Liver (tissue), 9 donors: Measurements from ENCODE around the gene PCNT. TPM values are rescaled to one million over a fixed set of nuclear protein-coding genes. Genes with fewer than 3 reads are reported as not detected.

Experiments used
- DNase-seq: peaks from one replicate; pipeline ENCODE4 v3.0.0-alpha.2; 2017; ENCODE audit warnings: low spot score
- H3K27ac ChIP-seq, 2 donors: one replicate each; pipeline ENCODE4 v1.7.0; 2013; ENCODE audit warnings: inconsistent platforms in 2 of 2, low read length in 2 of 2, control low read depth in 1 of 2, low read depth in 1 of 2, mild to moderate bottlenecking in 1 of 2
- H3K27me3 ChIP-seq, 4 donors: one replicate each; pipeline versions ENCODE4 v1.6.1 to v1.7.0; 2013; ENCODE audit warnings: low read length in 3 of 4, inconsistent platforms in 1 of 4, mild to moderate bottlenecking in 1 of 4, moderate library complexity in 1 of 4; ENCODE audit not compliant: control insufficient read depth in 4 of 4, insufficient read depth in 4 of 4
- H3K36me3 ChIP-seq, 4 donors: one replicate each; pipeline versions ENCODE4 v1.6.1 to v1.7.0; 2013; ENCODE audit warnings: low read length in 3 of 4, mild to moderate bottlenecking in 3 of 4, low read depth in 1 of 4, moderate library complexity in 1 of 4; ENCODE audit not compliant: control insufficient read depth in 4 of 4, insufficient read depth in 3 of 4
- H3K4me1 ChIP-seq, 4 donors: one replicate each; pipeline versions ENCODE4 v1.6.1 to v1.7.0; 2013; ENCODE audit warnings: low read length in 3 of 4, mild to moderate bottlenecking in 3 of 4, moderate library complexity in 1 of 4; ENCODE audit not compliant: control insufficient read depth in 4 of 4, insufficient read depth in 4 of 4
- H3K4me3 ChIP-seq, 3 donors: one replicate each; pipeline versions ENCODE4 v1.6.1 to v1.7.0; 2013; ENCODE audit warnings: low read length in 3 of 3, control low read depth in 1 of 3, low read depth in 1 of 3, mild to moderate bottlenecking in 1 of 3
- H3K9ac ChIP-seq, 2 donors: one replicate each; pipeline ENCODE4 v1.7.0; 2013; ENCODE audit warnings: low read length in 2 of 2, mild to moderate bottlenecking in 2 of 2, moderate library complexity in 2 of 2, control low read depth in 1 of 2, low read depth in 1 of 2
- H3K9me3 ChIP-seq, 4 donors: one replicate each; pipeline versions ENCODE4 v1.6.1 to v1.7.0; 2013; ENCODE audit warnings: low read length in 3 of 4; ENCODE audit not compliant: control insufficient read depth in 4 of 4
- ATF3 ChIP-seq: IDR thresholded peaks from 2 replicates; pipeline ENCODE4 v1.6.1; 2016; ENCODE audit warnings: antibody characterized with exemption
- FOXA1 ChIP-seq: IDR thresholded peaks from 2 replicates; pipeline ENCODE4 v1.6.1; 2016; ENCODE audit warnings: antibody characterized with exemption
- FOXA2 ChIP-seq: IDR thresholded peaks from 2 replicates; pipeline ENCODE4 v1.6.1; 2016; ENCODE audit warnings: antibody characterized with exemption
- GABPA ChIP-seq, 2 donors: IDR thresholded peaks in 1 of 2; conservative IDR thresholded peaks in 1 of 2; 2 replicates each; pipeline ENCODE4 v1.6.1; 2016; ENCODE audit warnings: antibody characterized with exemption in 2 of 2, mild to moderate bottlenecking in 1 of 2, moderate library complexity in 1 of 2
- HNF4A ChIP-seq, 2 donors: conservative IDR thresholded peaks; 2 replicates each; pipeline ENCODE4 v1.6.1; 2016; ENCODE audit warnings: antibody characterized with exemption in 2 of 2, mild to moderate bottlenecking in 2 of 2
- HNF4G ChIP-seq: IDR thresholded peaks from 2 replicates; pipeline ENCODE4 v1.6.1; 2016; ENCODE audit warnings: antibody characterized with exemption
- JUND ChIP-seq, 2 donors: IDR thresholded peaks; 2 replicates each; pipeline ENCODE4 v1.6.1; 2016; ENCODE audit warnings: antibody characterized with exemption in 2 of 2
- MAX ChIP-seq: IDR thresholded peaks from 2 replicates; pipeline ENCODE4 v1.6.1; 2016; ENCODE audit warnings: antibody characterized with exemption
- NR2F2 ChIP-seq: IDR thresholded peaks from 2 replicates; pipeline ENCODE4 v1.6.1; 2016; ENCODE audit warnings: antibody characterized with exemption
- RAD21 ChIP-seq, 2 donors: IDR thresholded peaks; 2 replicates each; pipeline ENCODE4 v1.6.1; 2016; ENCODE audit warnings: antibody characterized with exemption in 2 of 2, mild to moderate bottlenecking in 2 of 2
- RXRA ChIP-seq, 2 donors: IDR thresholded peaks; 2 replicates each; pipeline ENCODE4 v1.6.1; 2017 to 2018; ENCODE audit warnings: antibody characterized with exemption in 2 of 2, mild to moderate bottlenecking in 1 of 2
- TAF1 ChIP-seq: conservative IDR thresholded peaks from 2 replicates; pipeline ENCODE4 v1.6.1; 2016; ENCODE audit warnings: antibody characterized with exemption, mild to moderate bottlenecking
- YY1 ChIP-seq: IDR thresholded peaks from 2 replicates; pipeline ENCODE4 v1.6.1; 2016; ENCODE audit warnings: antibody characterized with exemption, mild to moderate bottlenecking
- ZBTB33 ChIP-seq: IDR thresholded peaks from 2 replicates; pipeline ENCODE4 v1.6.1; 2016; ENCODE audit warnings: antibody characterized with exemption
- WGBS: extraction: QIAGEN DNeasy Blood & Tissue Kit; methylation state at CpG from one replicate; pipeline ENCODE4 v1.1.7; 2013; 5-methylcytosine and 5-hydroxymethylcytosine counted together
- polyA plus RNA-seq, 2 donors: library from polyadenylated mRNA; stranded (reverse) in 1 of 2; unstranded in 1 of 2; fragments of 200-250 nt in 1 of 2; fragments of >200 nt in 1 of 2; fragmentation: Nextera tagmentation in 1 of 2; extraction: Ambion mirVana in 1 of 2; gene quantifications; one replicate each; pipeline versions ENCODE4 v1.2.1 to v1.2.3, GENCODE V29; 2013 to 2015
- total RNA-seq, 2 donors: library from RNA; depleted of rRNA; stranded (reverse); fragments of >200 nt; gene quantifications; one replicate each; pipeline ENCODE4 v1.2.3, GENCODE V29; 2014
- donor health status: healthy.
- donor health status: healthy.
- donor health status: healthy.
- donor health status: healthy.
- donor health status: healthy.

Gene PCNT
- total and polyA plus RNA-seq, 4 donors: 6.7 to 36.8 (median 15.2) TPM

GRCh38 chr21:46482225-46482845 is 158.4 kb downstream of the PCNT start:
- H3K4me1 ChIP-seq: peaks cover 7 to 10% (median 10%) of the 10 kb centered on the region in 4 donors
- H3K27me3 ChIP-seq: no peaks in the 10 kb centered on the region
- H3K9me3 ChIP-seq: no peaks in the 10 kb centered on the region
- H3K9ac ChIP-seq: no peak overlapping the region
- no peak for DNase-seq
- H3K27ac ChIP-seq: no peak overlapping the region
- H3K4me3 ChIP-seq: no peak overlapping the region
- WGBS: 93% methylated on average over 6 of the region's 6 CpGs
- TF ChIP-seq JUND (IDR thresholded peaks at IDR 0.05) (no peak), ATF3 (no peak), HNF4A (conservative IDR thresholded peaks at IDR 0.05) (no peak), NR2F2 (no peak), HNF4G (no peak), YY1 (no peak), RAD21 (IDR thresholded peaks at IDR 0.05) (no peak), FOXA1 (no peak), RXRA (IDR thresholded peaks at IDR 0.05) (no peak), FOXA2 (no peak), ZBTB33 (no peak), GABPA (IDR thresholded peaks at IDR 0.05 in 1 of 2, conservative IDR thresholded peaks at IDR 0.05 in 1 of 2) (no peak)
- H3K36me3 ChIP-seq: no peaks in the 10 kb centered on the region

- Histone ChIP-seq H3K9ac (no peak overlapping the region), H3K36me3 (no peaks in the 10 kb centered on the region), H3K9me3 (no peaks in the 10 kb centered on the region), H3K4me3 (no peak overlapping the region), H3K27me3 (no peaks in the 10 kb centered on the region), H3K4me1 (peaks cover 7 to 10% (median 10%) of the 10 kb centered on the region in 4 donors), H3K27ac (no peak overlapping the region)
- WGBS: 90% methylated on average over 2 of the region's 2 CpGs
- no peak for DNase-seq
- TF ChIP-seq MAX (no peak), TAF1 (no peak), ATF3 (no peak), JUND (IDR thresholded peaks at IDR 0.05) (no peak), FOXA1 (no peak)
Measured at GRCh38 chr21:46482846-46483231, 158.9 kb downstream of the PCNT start.

GRCh38 chr21:46483300-46484295 is 159.6 kb downstream of the PCNT start:
- 85% methylated on average over 6 of the region's 6 CpGs for WGBS
- Histone ChIP-seq H3K36me3 (no peaks in the 10 kb centered on the region), H3K4me3 (no peak overlapping the region), H3K4me1 (peaks cover 6 to 10% (median 10%) of the 10 kb centered on the region in 4 donors), H3K27ac (no peak overlapping the region), H3K27me3 (no peaks in the 10 kb centered on the region), H3K9ac (no peak overlapping the region), H3K9me3 (no peaks in the 10 kb centered on the region)
- no peak for TF ChIP-seq ATF3
- DNase-seq: no peak
